Esophagus muscularis mucosa (tissue), 4 donors: ENCODE results near the gene FRY. TPM values are rescaled to one million over a fixed set of nuclear protein-coding genes. Genes with fewer than 3 reads are reported as not detected.

Experiments
- DNase-seq: peaks from one replicate; pipeline ENCODE4 v3.0.0-alpha.2; 2017; ENCODE audit errors: extremely low spot score
- H3K27ac ChIP-seq, 4 donors: fragments of 200-600 bp; sonication (generic); replicated peaks in 1 of 4; 1 replicate in 3 of 4; 2 replicates in 1 of 4; pipeline ENCODE4 v1.5.1; 2016 to 2019; ENCODE audit warnings: mild to moderate bottlenecking in 1 of 4
- H3K27me3 ChIP-seq, 4 donors: fragments of 200-600 bp; sonication (generic); one replicate each; pipeline versions ENCODE4 v1.5.1 to v1.6.0; 2016 to 2019
- H3K36me3 ChIP-seq, 4 donors: fragments of 200-600 bp; sonication (generic); one replicate each; pipeline ENCODE4 v1.5.1; 2016 to 2019
- H3K4me1 ChIP-seq, 4 donors: fragments of 200-600 bp; sonication (generic); one replicate each; pipeline ENCODE4 v1.5.1; 2016 to 2019
- H3K4me3 ChIP-seq, 4 donors: fragments of 200-600 bp; sonication (generic); 1 replicate in 2 of 4; 2 replicates in 2 of 4; pipeline ENCODE4 v1.5.1; 2016 to 2019; ENCODE audit warnings: mild to moderate bottlenecking in 4 of 4, moderate library complexity in 1 of 4
- H3K9me3 ChIP-seq, 4 donors: fragments of 200-600 bp; sonication (generic); 1 replicate in 3 of 4; 2 replicates in 1 of 4; pipeline ENCODE4 v1.5.1; 2016 to 2019
- CTCF ChIP-seq, 3 experiments: fragments of 200-600 bp in 2 of 3; fragments of 450-650 bp in 1 of 3; sonication (generic) in 2 of 3; IDR thresholded peaks; one replicate each; pipeline ENCODE4 v1.5.1; 2017 to 2019; ENCODE audit warnings: antibody characterized with exemption in 3 of 3, mild to moderate bottlenecking in 2 of 3, moderate library complexity in 1 of 3
- EP300 ChIP-seq: sonication (generic); formaldehyde crosslinking; IDR thresholded peaks from one replicate; pipeline ENCODE4 v1.6.1; 2017; ENCODE audit warnings: antibody characterized with exemption
- POLR2A ChIP-seq: fragments of 450-650 bp; IDR thresholded peaks from one replicate; pipeline ENCODE4 v1.6.1; 2017; ENCODE audit warnings: antibody characterized with exemption, moderate library complexity, mild to moderate bottlenecking, low read depth
- POLR2AphosphoS5 ChIP-seq, 2 donors: sonication (generic); formaldehyde crosslinking; IDR thresholded peaks; one replicate each; pipeline ENCODE4 v1.6.1; 2017; ENCODE audit warnings: antibody characterized with exemption in 2 of 2
- WGBS: methylation state at CpG from one replicate; pipeline ENCODE4 v1.1.5; 2018; 5-methylcytosine and 5-hydroxymethylcytosine counted together
- intact Hi-C: fragments of 100-400 bp; cut with DNase I; formaldehyde crosslinking; loops from one replicate; pipeline ENCODE4 v1.15.1; 2023
- total RNA-seq, 4 donors: library from RNA; depleted of rRNA; stranded (reverse); fragments of >200 nt; gene quantifications; one replicate each; pipeline versions ENCODE4 v1.1.0 to v1.2.1, GENCODE V29; 2016

FRY gene
- total RNA-seq, 4 donors from 2014 or later: 104 to 276 (median 135) TPM

GRCh38 chr13:32259116-32259515, 227.5 kb downstream of the FRY start:
- peak in 2 of 3 experiments; percentile 12 to 25 for TF ChIP-seq CTCF (IDR thresholded peaks at IDR 0.05)
- no peak for TF ChIP-seq EP300
- H3K4me1 ChIP-seq: peaks cover 45 to 81% (median 69%) of the 10 kb centered on the region in 4 donors

GRCh38 chr13:32261567-32261966, 230.0 kb downstream of the FRY start:
- WGBS: 27% methylated on average over 9 of the region's 9 CpGs
- Histone ChIP-seq H3K4me3 (peak overlapping the region in 1 of 4 donors; percentile 8), H3K4me1 (peaks cover 63 to 85% (median 72%) of the 10 kb centered on the region in 4 donors), H3K27me3 (no peaks in the 10 kb centered on the region), H3K27ac (peak overlapping the region; percentile 69 to 77 (median 76)), H3K36me3 (peaks cover 18 to 34% (median 23%) of the 10 kb centered on the region in 4 donors), H3K9me3 (no peaks in the 10 kb centered on the region)
- DNase-seq: no peak
- intact Hi-C loops: no loop called here
- TF ChIP-seq POLR2AphosphoS5 (IDR thresholded peaks at IDR 0.05): peak; percentile 74 to 76
- TF ChIP-seq CTCF (IDR thresholded peaks at IDR 0.05): no peak

More at GRCh38 chr13:32259116-32259515, 227.5 kb downstream of the FRY start:
- Histone ChIP-seq H3K27me3 (no peaks in the 10 kb centered on the region), H3K9me3 (no peaks in the 10 kb centered on the region), H3K36me3 (peaks cover 3 to 12% (median 7%) of the 10 kb centered on the region in 4 donors), H3K27ac (peak overlapping the region; percentile 56 to 77 (median 64)), H3K4me3 (no peak overlapping the region)
- intact Hi-C loops: no loop called here
- no peak for DNase-seq
- WGBS: 100% methylated on average over 1 of the region's 1 CpG

GRCh38 chr13:32262165-32262564, 230.6 kb downstream of the FRY start:
- Histone ChIP-seq H3K4me3 (peak overlapping the region in 1 of 4 donors; percentile 8), H3K9me3 (no peaks in the 10 kb centered on the region), H3K36me3 (peaks cover 24 to 40% (median 29%) of the 10 kb centered on the region in 4 donors), H3K4me1 (peaks cover 63 to 79% (median 66%) of the 10 kb centered on the region in 4 donors), H3K27me3 (no peaks in the 10 kb centered on the region), H3K27ac (peak overlapping the region; percentile 69 to 77 (median 76))
- intact Hi-C loops: loop anchor here (1.0 kb wide), 1 partner anchor 23 kb away; no protein-coding TSS in a partner anchor
- DNase-seq: no peak
- TF ChIP-seq POLR2AphosphoS5 (IDR thresholded peaks at IDR 0.05): no peak
- 50% methylated on average over 3 of the region's 3 CpGs for WGBS

GRCh38 chr13:32262619-32263018, 231.0 kb downstream of the FRY start:
- Histone ChIP-seq H3K36me3 (peaks cover 29 to 45% (median 32%) of the 10 kb centered on the region in 4 donors), H3K27ac (peak overlapping the region in 3 of 4 donors; percentile 69 to 77 (median 76)), H3K9me3 (no peaks in the 10 kb centered on the region), H3K4me1 (peaks cover 60 to 74% (median 64%) of the 10 kb centered on the region in 4 donors), H3K4me3 (no peak overlapping the region), H3K27me3 (no peaks in the 10 kb centered on the region)
- no peak for DNase-seq
- TF ChIP-seq CTCF (IDR thresholded peaks at IDR 0.05): no peak
- 72% methylated on average over 1 of the region's 1 CpG for WGBS
- intact Hi-C loops: loop anchor here (1.0 kb wide), 1 partner anchor 23 kb away; no protein-coding TSS in a partner anchor

- no peaks in the 10 kb centered on the region for H3K9me3 ChIP-seq
- no peaks in the 10 kb centered on the region for H3K27me3 ChIP-seq
- no peak overlapping the region for H3K4me3 ChIP-seq
- peaks cover 47 to 59% (median 54%) of the 10 kb centered on the region in 4 donors for H3K4me1 ChIP-seq
- peaks cover 35 to 63% (median 46%) of the 10 kb centered on the region in 4 donors for H3K36me3 ChIP-seq
- intact Hi-C loops: no loop called here
- peak overlapping the region; percentile 37 to 66 (median 54) for H3K27ac ChIP-seq
- DNase-seq: no peak
- no peak for TF ChIP-seq CTCF (IDR thresholded peaks at IDR 0.05)
- TF ChIP-seq POLR2A: no peak
- no peak for TF ChIP-seq EP300
- TF ChIP-seq POLR2AphosphoS5 (IDR thresholded peaks at IDR 0.05): peak; percentile 65 to 66
These were observed 232.8 kb downstream of the FRY start for GRCh38 chr13:32264407-32264806.
